Fibroblast of villous mesenchyme (primary cell): ENCODE data around the gene FNDC5. TPM values are rescaled to one million over a fixed set of nuclear protein-coding genes. Genes with fewer than 3 reads are reported as not detected.

Source experiments
- DNase-seq: peaks from one replicate; pipeline ENCODE4 v3.0.0-alpha.2; 2010; ENCODE audit warnings: low read depth
- H3K4me3 ChIP-seq: 2 replicates; pipeline ENCODE4 v1.5.1; 2011; ENCODE audit warnings: low read depth, mild to moderate bottlenecking, low read length
- CTCF ChIP-seq: IDR thresholded peaks from 2 replicates; pipeline ENCODE4 v1.5.1; 2012; ENCODE audit warnings: low read depth, mild to moderate bottlenecking, low read length; ENCODE audit not compliant: insufficient read depth
- total RNA-seq: library from RNA; depleted of rRNA; stranded (reverse); fragments of >200 nt; gene quantifications from 2 replicates; pipeline ENCODE4 v1.2.3, GENCODE V29; 2012

Gene FNDC5
- total RNA-seq, 1 donor, result 0.43 TPM

- DNase-seq, result no peak
- TF ChIP-seq CTCF, result no peak
- no peak overlapping the region for H3K4me3 ChIP-seq
Observed at GRCh38 chr1:32868085-32868484, 2.6 kb downstream of the FNDC5 start.

- H3K4me3 ChIP-seq, result no peak overlapping the region
- DNase-seq, result no peak
- TF ChIP-seq CTCF, result no peak
Observed at GRCh38 chr1:32867671-32868070, 3.0 kb downstream of the FNDC5 start.

- H3K4me3 ChIP-seq, result no peak overlapping the region
- TF ChIP-seq CTCF, result no peak
- DNase-seq, result no peak
Observed at GRCh38 chr1:32867151-32867550, 3.6 kb downstream of the FNDC5 start.

- no peak for DNase-seq
- no peak overlapping the region for H3K4me3 ChIP-seq
- no peak for TF ChIP-seq CTCF
Observed at GRCh38 chr1:32865639-32866405, 4.9 kb downstream of the FNDC5 start.

- no peak for DNase-seq
- no peak for TF ChIP-seq CTCF
- no peak overlapping the region for H3K4me3 ChIP-seq
Observed at GRCh38 chr1:32864375-32865019, 6.2 kb downstream of the FNDC5 start.

- no peak overlapping the region for H3K4me3 ChIP-seq
- DNase-seq, result no peak
- TF ChIP-seq CTCF, result no peak
Observed at GRCh38 chr1:32863881-32864245, 6.8 kb downstream of the FNDC5 start.
